Mucosa of stomach (tissue), 1 donor: Measurements from ENCODE around the gene ICAM2.

Source experiments
- H3K27me3 ChIP-seq: one replicate; pipeline ENCODE4 v1.7.0; 2013; ENCODE audit warnings: mild to moderate bottlenecking, low read length; ENCODE audit not compliant: control insufficient read depth, insufficient read depth
- H3K36me3 ChIP-seq: one replicate; pipeline ENCODE4 v1.7.0; 2013; ENCODE audit warnings: low read length; ENCODE audit not compliant: control insufficient read depth, insufficient read depth
- H3K4me1 ChIP-seq: one replicate; pipeline ENCODE4 v1.7.0; 2013; ENCODE audit warnings: mild to moderate bottlenecking, low read length; ENCODE audit not compliant: control insufficient read depth, insufficient read depth
- H3K4me3 ChIP-seq: one replicate; pipeline ENCODE4 v1.7.0; 2013; ENCODE audit warnings: low read length
- H3K9ac ChIP-seq: one replicate; pipeline ENCODE4 v1.7.0; 2013; ENCODE audit warnings: mild to moderate bottlenecking, low read length, moderate library complexity
- H3K9me3 ChIP-seq: one replicate; pipeline ENCODE4 v1.7.0; 2013; ENCODE audit warnings: mild to moderate bottlenecking, low read length, moderate library complexity; ENCODE audit not compliant: control insufficient read depth
- donor health status: Pancreatic carcinoma.

Gene ICAM2

GRCh38 chr17:63956296-63956920 is 64.0 kb downstream of the ICAM2 start:
- H3K27me3 ChIP-seq = peaks cover 9% of the 10 kb centered on the region
- no peak overlapping the region for H3K4me3 ChIP-seq
- no peak overlapping the region for H3K9ac ChIP-seq
- peaks cover 11% of the 10 kb centered on the region for H3K4me1 ChIP-seq
- no peaks in the 10 kb centered on the region for H3K9me3 ChIP-seq
- H3K36me3 ChIP-seq = no peaks in the 10 kb centered on the region

GRCh38 chr17:63955791-63956190 is 64.6 kb downstream of the ICAM2 start:
- H3K4me1 ChIP-seq = peaks cover 5% of the 10 kb centered on the region
- H3K9ac ChIP-seq = no peak overlapping the region
- no peaks in the 10 kb centered on the region for H3K36me3 ChIP-seq
- H3K27me3 ChIP-seq = peaks cover 9% of the 10 kb centered on the region
- H3K9me3 ChIP-seq = no peaks in the 10 kb centered on the region
- no peak overlapping the region for H3K4me3 ChIP-seq

GRCh38 chr17:63955232-63955631 is 65.2 kb downstream of the ICAM2 start:
- H3K36me3 ChIP-seq = no peaks in the 10 kb centered on the region
- H3K9ac ChIP-seq = no peak overlapping the region
- H3K4me3 ChIP-seq = no peak overlapping the region
- H3K9me3 ChIP-seq = no peaks in the 10 kb centered on the region
- H3K4me1 ChIP-seq = no peaks in the 10 kb centered on the region
- peaks cover 9% of the 10 kb centered on the region for H3K27me3 ChIP-seq

DNA sequence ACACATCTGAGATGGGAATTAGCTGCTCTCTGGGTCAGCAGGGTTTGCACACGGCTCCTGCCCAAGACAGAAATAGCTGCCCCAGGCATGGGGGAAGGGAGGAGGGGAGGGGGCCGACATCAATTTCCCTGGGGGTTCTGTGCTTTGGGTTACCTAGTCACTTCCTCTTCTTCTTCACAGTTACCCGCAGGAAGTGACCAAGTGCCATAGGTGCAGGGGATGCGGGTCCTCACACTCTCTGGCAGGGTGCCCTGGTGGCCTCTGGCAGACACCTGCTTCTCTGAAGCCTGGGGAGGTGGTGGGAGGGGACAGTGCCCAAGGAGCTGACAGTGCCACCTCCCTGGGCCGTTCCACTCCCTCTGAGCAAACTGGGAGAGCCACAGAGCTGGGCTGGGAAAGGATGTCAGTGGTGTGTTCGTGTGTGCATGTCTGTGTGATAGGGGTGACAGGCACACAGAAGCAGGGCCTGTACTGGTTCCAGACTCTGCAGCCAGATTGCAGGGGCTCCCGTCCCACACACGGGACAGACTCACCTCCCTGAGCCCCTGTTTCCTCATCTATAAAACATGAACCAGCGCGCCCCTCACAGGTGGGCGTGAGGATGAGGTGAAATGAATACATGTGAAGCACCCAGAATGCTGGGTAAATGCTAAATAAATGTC is 65.9 kb downstream of the ICAM2 start:
- Histone ChIP-seq H3K27me3 (peaks cover 13% of the 10 kb centered on the region), H3K4me1 (no peaks in the 10 kb centered on the region), H3K9ac (no peak overlapping the region), H3K36me3 (no peaks in the 10 kb centered on the region), H3K9me3 (no peaks in the 10 kb centered on the region), H3K4me3 (no peak overlapping the region)
